Activated naive CD4-positive, alpha-beta T cell treated with anti-CD3 and anti-CD28 coated beads, Interleukin-2, amount 50 U/mL, for 24 hours (primary cell): ENCODE data around the gene AMN1.
"Not testable (repeated sequence)": the region's sequence is repeated elsewhere in the genome, so short reads cannot be mapped to it uniquely, and the experiment has no call there.

Experiments
- H3K27ac Mint-ChIP-seq: one replicate; pipeline ENCODE4 v1.8.0; 2021; ENCODE audit warnings: mild to moderate bottlenecking, mixed read lengths
- H3K27me3 Mint-ChIP-seq: one replicate; pipeline ENCODE4 v1.8.0; 2021; ENCODE audit warnings: mixed read lengths
- H3K36me3 Mint-ChIP-seq: one replicate; pipeline ENCODE4 v1.8.0; 2021; ENCODE audit warnings: mixed read lengths
- H3K4me1 Mint-ChIP-seq: one replicate; pipeline ENCODE4 v1.8.0; 2021; ENCODE audit warnings: mixed read lengths
- H3K4me3 Mint-ChIP-seq: one replicate; pipeline ENCODE4 v1.8.0; 2021; ENCODE audit warnings: mild to moderate bottlenecking, mixed read lengths
- H3K9me3 Mint-ChIP-seq: one replicate; pipeline ENCODE4 v1.8.0; 2021; ENCODE audit warnings: mixed read lengths

The AMN1 gene

GRCh38 chr12:31718542-31719198, 10.2 kb downstream of the AMN1 start:
- not testable (repeated sequence) for H3K27ac Mint-ChIP-seq, H3K27me3 Mint-ChIP-seq, H3K4me3 Mint-ChIP-seq
- peaks cover 50% of the 10 kb centered on the region for H3K36me3 Mint-ChIP-seq
- peaks cover 32% of the 10 kb centered on the region for H3K4me1 Mint-ChIP-seq
- H3K9me3 Mint-ChIP-seq = peaks cover 12% of the 10 kb centered on the region

- not testable (repeated sequence) for H3K4me3 Mint-ChIP-seq, H3K27me3 Mint-ChIP-seq, H3K27ac Mint-ChIP-seq
- H3K9me3 Mint-ChIP-seq = peaks cover 10% of the 10 kb centered on the region
- H3K36me3 Mint-ChIP-seq = peaks cover 46% of the 10 kb centered on the region
- peaks cover 23% of the 10 kb centered on the region for H3K4me1 Mint-ChIP-seq
Observed at GRCh38 chr12:31716998-31717397, 11.8 kb downstream of the AMN1 start.

GRCh38 chr12:31715283-31715825, 13.5 kb downstream of the AMN1 start:
- peak overlapping the region; percentile 89 for H3K27ac Mint-ChIP-seq
- H3K4me3 Mint-ChIP-seq = no peak overlapping the region
- peaks cover 10% of the 10 kb centered on the region for H3K9me3 Mint-ChIP-seq
- no peaks in the 10 kb centered on the region for H3K27me3 Mint-ChIP-seq
- H3K36me3 Mint-ChIP-seq = peaks cover 37% of the 10 kb centered on the region
- peaks cover 21% of the 10 kb centered on the region for H3K4me1 Mint-ChIP-seq

- peaks cover 43% of the 10 kb centered on the region for H3K36me3 Mint-ChIP-seq
- H3K27me3 Mint-ChIP-seq = no peaks in the 10 kb centered on the region
- no peak overlapping the region for H3K27ac Mint-ChIP-seq
- no peak overlapping the region for H3K4me3 Mint-ChIP-seq
- H3K4me1 Mint-ChIP-seq = peaks cover 20% of the 10 kb centered on the region
- H3K9me3 Mint-ChIP-seq = peaks cover 14% of the 10 kb centered on the region
Observed at GRCh38 chr12:31714406-31715271, 14.2 kb downstream of the AMN1 start.

- H3K4me1 Mint-ChIP-seq = peaks cover 14% of the 10 kb centered on the region
- H3K4me3 Mint-ChIP-seq = no peak overlapping the region
- H3K9me3 Mint-ChIP-seq = peaks cover 16% of the 10 kb centered on the region
- peaks cover 37% of the 10 kb centered on the region for H3K36me3 Mint-ChIP-seq
- no peaks in the 10 kb centered on the region for H3K27me3 Mint-ChIP-seq
- H3K27ac Mint-ChIP-seq = no peak overlapping the region
Observed at GRCh38 chr12:31712877-31713276, 15.9 kb downstream of the AMN1 start.

GRCh38 chr12:31710021-31710818, 18.6 kb downstream of the AMN1 start:
- H3K27ac Mint-ChIP-seq = peak overlapping the region; percentile 76
- no peaks in the 10 kb centered on the region for H3K27me3 Mint-ChIP-seq
- H3K4me1 Mint-ChIP-seq = peaks cover 20% of the 10 kb centered on the region
- no peak overlapping the region for H3K4me3 Mint-ChIP-seq
- H3K36me3 Mint-ChIP-seq = peaks cover 36% of the 10 kb centered on the region
- peaks cover 15% of the 10 kb centered on the region for H3K9me3 Mint-ChIP-seq

- H3K27ac Mint-ChIP-seq, H3K4me3 Mint-ChIP-seq, H3K27me3 Mint-ChIP-seq: not testable (repeated sequence)
- Mint-ChIP-seq H3K9me3 (peaks cover 15% of the 10 kb centered on the region), H3K4me1 (peaks cover 36% of the 10 kb centered on the region), H3K36me3 (peaks cover 33% of the 10 kb centered on the region)
Observed at GRCh38 chr12:31708118-31708517, 20.7 kb downstream of the AMN1 start.

GRCh38 chr12:31705621-31706020, 23.2 kb downstream of the AMN1 start:
- H3K4me3 Mint-ChIP-seq = no peak overlapping the region
- H3K4me1 Mint-ChIP-seq = peaks cover 31% of the 10 kb centered on the region
- H3K36me3 Mint-ChIP-seq = peaks cover 31% of the 10 kb centered on the region
- peaks cover 15% of the 10 kb centered on the region for H3K9me3 Mint-ChIP-seq
- peak overlapping the region; percentile 72 for H3K27ac Mint-ChIP-seq
- H3K27me3 Mint-ChIP-seq = no peaks in the 10 kb centered on the region

GRCh38 chr12:31702047-31702446, 26.8 kb downstream of the AMN1 start:
- Mint-ChIP-seq H3K4me3 (no peak overlapping the region), H3K4me1 (peaks cover 31% of the 10 kb centered on the region), H3K27me3 (no peaks in the 10 kb centered on the region), H3K9me3 (no peaks in the 10 kb centered on the region), H3K27ac (no peak overlapping the region), H3K36me3 (peaks cover 24% of the 10 kb centered on the region)

GRCh38 chr12:31689921-31690320, 38.9 kb downstream of the AMN1 start:
- H3K27me3 Mint-ChIP-seq, H3K27ac Mint-ChIP-seq, H3K9me3 Mint-ChIP-seq, H3K4me1 Mint-ChIP-seq, H3K4me3 Mint-ChIP-seq: not testable (repeated sequence)
- peaks cover 27% of the 10 kb centered on the region for H3K36me3 Mint-ChIP-seq

- peaks cover 40% of the 10 kb centered on the region for H3K36me3 Mint-ChIP-seq
- H3K9me3 Mint-ChIP-seq = no peaks in the 10 kb centered on the region
- H3K27me3 Mint-ChIP-seq = no peaks in the 10 kb centered on the region
- H3K27ac Mint-ChIP-seq = no peak overlapping the region
- no peak overlapping the region for H3K4me3 Mint-ChIP-seq
- H3K4me1 Mint-ChIP-seq = peaks cover 10% of the 10 kb centered on the region
Observed at GRCh38 chr12:31687101-31687527, 41.7 kb downstream of the AMN1 start.

- Mint-ChIP-seq H3K36me3 (peaks cover 39% of the 10 kb centered on the region), H3K27ac (no peak overlapping the region)
Observed at GRCh38 chr12:31685801-31686200, 43.0 kb downstream of the AMN1 start.

GRCh38 chr12:31682136-31682962, 46.5 kb downstream of the AMN1 start:
- Mint-ChIP-seq H3K27me3 (no peaks in the 10 kb centered on the region), H3K27ac (peak overlapping the region; percentile 76), H3K36me3 (peaks cover 23% of the 10 kb centered on the region), H3K4me1 (peaks cover 17% of the 10 kb centered on the region), H3K4me3 (no peak overlapping the region), H3K9me3 (no peaks in the 10 kb centered on the region)

More at GRCh38 chr12:31685801-31686200, 43.0 kb downstream of the AMN1 start:
- Mint-ChIP-seq H3K4me1 (peaks cover 9% of the 10 kb centered on the region), H3K4me3 (no peak overlapping the region), H3K9me3 (no peaks in the 10 kb centered on the region), H3K27me3 (no peaks in the 10 kb centered on the region)

GRCh38 chr12:31672521-31672920, 56.3 kb downstream of the AMN1 start:
- no peaks in the 10 kb centered on the region for H3K27me3 Mint-ChIP-seq
- no peak overlapping the region for H3K27ac Mint-ChIP-seq
- H3K9me3 Mint-ChIP-seq = no peaks in the 10 kb centered on the region
- H3K4me1 Mint-ChIP-seq = peaks cover 12% of the 10 kb centered on the region
- no peak overlapping the region for H3K4me3 Mint-ChIP-seq
- H3K36me3 Mint-ChIP-seq = peaks cover 29% of the 10 kb centered on the region

- not testable (repeated sequence) for H3K4me3 Mint-ChIP-seq, H3K27ac Mint-ChIP-seq, H3K27me3 Mint-ChIP-seq, H3K9me3 Mint-ChIP-seq, H3K4me1 Mint-ChIP-seq
- peaks cover 26% of the 10 kb centered on the region for H3K36me3 Mint-ChIP-seq
Observed at GRCh38 chr12:31669582-31669981, 59.2 kb downstream of the AMN1 start.
